Stimulated activated CD4-positive, alpha-beta T cell treated with anti-CD3 and anti-CD28 coated beads, Interleukin-12 subunit alpha, Interleukin-12 subunit beta, amount 100 ng/mL, for 4 hours (primary cell): ENCODE measurements around the gene IGIP.
"Not testable (repeated sequence)": the region's sequence is repeated elsewhere in the genome, so short reads cannot be mapped to it uniquely, and the experiment has no call there.

Experiments
- DNase-seq: peaks from one replicate; pipeline ENCODE4 v3.0.0-alpha.2; 2020

Gene IGIP

DNA sequence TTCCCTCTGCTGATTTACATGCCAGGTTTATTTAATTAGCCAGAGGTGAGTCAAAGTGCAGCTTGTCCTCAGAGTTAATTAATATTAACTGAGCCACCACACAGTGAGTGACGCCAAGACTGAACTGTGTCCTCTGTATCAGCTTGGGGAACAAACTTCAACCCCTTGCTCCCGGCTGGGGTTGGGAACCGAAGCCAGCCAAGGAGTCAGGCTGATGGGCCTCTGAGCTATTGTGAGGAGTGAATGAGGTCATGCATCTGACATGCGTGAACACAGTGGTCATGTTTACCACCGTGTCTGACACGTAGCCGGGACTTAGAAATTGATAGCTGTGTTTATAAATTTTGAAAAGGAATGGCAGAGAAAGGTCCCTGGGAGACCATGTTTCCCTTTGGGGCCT lies 17.1 kb downstream of the IGIP start:
- no peak for DNase-seq

- DNase-seq = no peak
Observed at GRCh38 chr5:140143521-140144258, 18.0 kb downstream of the IGIP start.

DNA sequence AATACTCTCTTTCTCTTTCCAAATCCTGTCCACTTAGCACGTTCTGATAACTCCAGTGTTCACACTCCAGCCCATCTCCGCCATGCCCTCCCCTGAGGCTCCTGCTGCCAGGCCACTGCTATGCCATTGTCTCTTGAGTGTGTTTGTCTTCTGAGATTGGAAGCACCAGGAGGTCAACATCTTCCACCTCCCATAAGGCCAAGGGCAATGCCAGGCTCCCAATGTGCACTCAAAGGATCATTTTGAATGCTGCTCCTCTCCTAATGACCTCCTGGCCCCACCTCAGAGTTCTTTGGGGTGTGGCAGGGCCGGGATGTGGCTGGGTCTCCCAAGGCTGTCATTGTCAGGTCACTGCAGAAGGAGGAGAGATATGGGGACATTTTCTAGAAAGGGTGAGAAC lies 19.5 kb downstream of the IGIP start:
- no peak for DNase-seq

DNA sequence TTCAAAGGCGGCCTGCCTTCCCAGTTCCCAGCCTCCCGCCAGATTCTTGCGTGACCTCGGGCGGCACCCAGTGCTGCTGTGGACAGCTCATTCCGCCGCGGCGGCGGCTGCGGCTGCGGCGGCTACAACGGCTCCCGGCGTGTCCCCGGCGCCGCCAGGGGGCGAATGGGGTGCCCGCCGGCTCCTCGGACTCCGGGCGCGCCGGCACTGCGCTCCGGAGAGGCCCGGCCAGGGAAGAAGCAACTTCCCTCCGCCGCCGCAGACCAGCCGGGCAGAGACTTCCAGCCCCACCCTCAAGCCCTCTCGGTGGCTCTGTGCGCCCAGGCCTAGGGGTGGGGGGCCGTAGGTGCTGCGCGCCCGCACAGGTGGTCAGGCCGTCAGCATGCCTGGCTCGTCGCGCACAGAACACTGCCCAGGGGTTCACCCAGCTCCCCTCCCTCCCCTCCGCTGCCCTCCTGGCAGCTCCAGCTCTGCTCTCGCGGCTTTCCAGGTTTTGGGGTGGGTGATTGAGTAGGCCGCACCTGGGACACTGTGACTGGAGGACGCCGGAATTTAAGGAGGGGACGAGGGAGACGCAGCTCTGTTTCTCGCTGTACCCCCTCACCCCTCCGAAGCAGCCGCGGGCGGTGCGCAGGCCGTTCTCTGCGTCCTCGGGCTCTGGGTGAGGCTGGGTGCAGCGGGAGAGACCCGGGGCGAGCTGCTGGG lies 20.2 kb downstream of the IGIP start:
- DNase-seq = peak; percentile 56

DNA sequence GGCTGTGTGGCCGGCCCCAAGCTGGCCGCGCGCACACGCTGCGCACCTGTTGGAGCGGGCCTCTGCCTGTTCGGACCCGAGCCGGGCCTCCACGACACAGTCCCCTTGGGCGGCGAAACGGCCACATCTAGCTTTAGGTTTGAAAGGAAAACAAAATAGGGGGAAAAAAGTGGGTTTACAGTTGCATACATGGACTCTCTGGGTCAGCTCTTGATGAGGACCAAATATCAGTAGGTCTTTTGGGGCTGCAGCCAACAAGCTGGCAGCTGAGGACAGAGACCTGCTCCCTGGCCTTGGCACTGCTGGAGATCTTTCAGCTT lies 20.7 kb downstream of the IGIP start:
- no peak for DNase-seq

GRCh38 chr5:140147460-140147859 lies 21.7 kb downstream of the IGIP start:
- DNase-seq = no peak

- no peak for DNase-seq
Observed at GRCh38 chr5:140148508-140148907, 22.8 kb downstream of the IGIP start.

GRCh38 chr5:140150201-140150600 lies 24.5 kb downstream of the IGIP start:
- no peak for DNase-seq

DNA sequence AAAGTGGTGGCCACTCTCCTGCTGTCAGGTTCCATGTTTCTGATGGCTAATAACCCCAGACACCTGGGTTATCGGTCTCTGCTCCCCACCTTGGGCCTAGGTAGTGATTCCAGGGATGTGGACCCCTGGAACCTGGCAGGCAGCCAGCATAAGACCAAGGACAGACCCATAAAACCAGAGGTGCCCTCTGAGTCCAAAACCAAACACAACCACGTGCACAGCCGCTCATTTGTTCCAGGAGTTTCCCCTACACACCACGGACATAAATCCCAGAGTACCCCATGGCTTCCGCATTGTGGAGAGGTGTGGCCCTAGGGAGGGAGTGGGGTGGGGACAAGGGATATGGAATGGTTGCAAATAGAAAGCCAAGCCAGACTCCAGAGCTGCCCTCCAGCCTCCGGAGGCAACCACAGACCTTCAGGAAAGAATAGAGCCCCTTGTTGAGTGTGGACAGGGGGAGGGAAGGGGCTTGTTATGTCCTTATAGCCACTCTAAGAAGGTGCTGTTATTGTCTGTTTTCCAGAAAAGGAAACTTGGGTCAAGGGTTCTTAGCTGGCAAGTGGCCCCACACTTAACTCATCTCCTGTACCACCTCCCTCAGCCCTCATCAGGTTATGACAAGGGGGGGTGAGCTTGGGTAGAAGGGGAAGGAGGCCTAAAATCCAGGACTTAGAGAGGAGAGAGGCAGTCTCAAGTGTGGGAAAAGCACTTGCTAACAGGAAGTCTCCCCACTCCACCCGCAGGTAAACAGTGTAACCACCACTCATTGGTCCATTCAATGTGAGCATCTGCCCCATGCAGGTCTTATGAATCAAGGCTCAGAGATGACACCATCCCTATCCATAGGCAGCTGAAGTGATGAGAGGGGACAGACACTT lies 25.6 kb downstream of the IGIP start:
- no peak for DNase-seq

- DNase-seq = no peak
Observed at GRCh38 chr5:140152022-140152999, 26.6 kb downstream of the IGIP start.

DNA sequence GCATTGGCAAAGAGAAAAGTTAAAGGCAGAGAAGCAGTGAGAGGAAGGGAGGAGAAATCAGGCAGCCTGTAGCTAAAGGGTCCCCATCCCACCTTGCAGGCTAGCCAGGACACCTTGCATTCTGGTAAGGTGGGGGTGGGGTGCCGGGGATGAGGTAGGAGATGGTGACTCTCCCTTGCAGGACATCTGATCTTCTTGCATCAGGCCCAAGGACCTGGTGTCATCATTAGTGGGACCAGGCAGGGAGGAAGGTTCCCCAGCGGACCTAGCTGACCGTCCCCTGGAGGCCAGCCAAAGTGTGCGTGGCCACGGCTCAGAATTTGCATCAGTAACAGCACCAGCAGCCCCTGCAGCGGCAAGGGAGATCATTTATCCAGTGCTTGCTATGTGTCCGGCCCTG lies 27.5 kb downstream of the IGIP start:
- DNase-seq = no peak

- DNase-seq = no peak
Observed at GRCh38 chr5:140153905-140154304, 28.2 kb downstream of the IGIP start.

GRCh38 chr5:140154710-140155381 lies 29.1 kb downstream of the IGIP start:
- DNase-seq = not testable (repeated sequence)

GRCh38 chr5:140157032-140157781 lies 31.5 kb downstream of the IGIP start:
- DNase-seq = peak; percentile 86

DNA sequence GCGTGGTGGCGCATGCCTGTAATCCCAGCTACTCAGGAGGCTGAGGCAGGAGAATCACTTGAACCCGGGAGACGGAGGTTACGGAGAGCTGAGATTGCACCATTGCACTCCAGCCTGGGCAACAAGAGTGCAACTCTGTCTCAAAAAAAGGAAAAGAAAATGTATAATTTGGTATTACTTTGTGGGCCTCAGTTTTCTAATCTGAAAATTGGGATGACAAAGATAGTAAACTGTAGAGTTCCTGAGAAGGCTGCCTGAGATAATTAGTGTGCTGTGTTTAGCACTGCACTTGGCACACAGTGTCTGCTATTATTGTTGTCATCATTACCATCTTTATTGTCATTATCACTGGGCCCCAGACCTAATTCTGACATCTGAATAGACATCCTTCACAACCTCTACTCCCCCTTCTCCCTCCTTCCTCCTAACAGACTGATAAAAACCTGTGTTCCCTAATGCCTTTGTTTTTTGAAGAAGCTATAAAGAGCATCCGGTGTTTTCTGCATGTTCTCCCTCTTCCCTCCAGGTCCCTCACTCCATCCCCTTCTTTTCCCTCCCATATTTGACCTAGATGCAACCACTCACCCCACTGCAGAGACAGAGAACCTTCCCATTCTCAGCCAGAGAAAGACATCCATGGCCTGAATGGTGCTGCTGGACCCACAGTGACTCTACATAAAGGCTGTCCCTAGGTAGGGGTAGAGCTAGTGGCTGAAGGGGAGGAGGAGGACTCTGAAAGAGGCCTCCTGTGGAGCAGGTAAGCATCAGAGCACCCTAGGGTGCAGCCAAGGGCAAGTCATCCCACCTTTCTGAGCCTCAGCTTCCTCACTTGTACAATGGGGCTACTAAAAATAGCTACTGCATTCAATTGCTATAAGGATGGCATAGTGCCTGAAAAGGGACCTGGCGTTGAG lies 33.5 kb downstream of the IGIP start:
- no peak for DNase-seq

DNA sequence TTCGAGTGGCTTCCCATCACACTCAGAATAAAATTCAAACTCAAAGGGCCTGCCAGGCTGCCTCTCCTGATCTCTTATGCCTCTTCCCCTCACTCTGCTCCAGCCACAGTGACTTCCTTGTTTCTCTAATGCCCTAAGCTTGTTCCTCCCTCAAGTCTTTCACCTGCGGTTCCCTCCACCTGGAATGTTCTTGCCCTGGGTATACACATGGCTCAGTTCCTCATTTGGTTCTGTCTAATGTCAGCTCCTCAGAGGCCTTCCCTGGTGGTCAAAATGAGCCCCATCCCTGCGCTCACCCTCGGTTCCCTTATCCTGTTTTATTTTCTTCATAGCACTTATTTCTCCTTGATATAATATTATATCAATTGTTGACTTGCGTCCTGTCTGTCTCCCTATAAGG lies 36.5 kb downstream of the IGIP start:
- no peak for DNase-seq

GRCh38 chr5:140162781-140163180 lies 37.0 kb downstream of the IGIP start:
- DNase-seq = no peak

DNA sequence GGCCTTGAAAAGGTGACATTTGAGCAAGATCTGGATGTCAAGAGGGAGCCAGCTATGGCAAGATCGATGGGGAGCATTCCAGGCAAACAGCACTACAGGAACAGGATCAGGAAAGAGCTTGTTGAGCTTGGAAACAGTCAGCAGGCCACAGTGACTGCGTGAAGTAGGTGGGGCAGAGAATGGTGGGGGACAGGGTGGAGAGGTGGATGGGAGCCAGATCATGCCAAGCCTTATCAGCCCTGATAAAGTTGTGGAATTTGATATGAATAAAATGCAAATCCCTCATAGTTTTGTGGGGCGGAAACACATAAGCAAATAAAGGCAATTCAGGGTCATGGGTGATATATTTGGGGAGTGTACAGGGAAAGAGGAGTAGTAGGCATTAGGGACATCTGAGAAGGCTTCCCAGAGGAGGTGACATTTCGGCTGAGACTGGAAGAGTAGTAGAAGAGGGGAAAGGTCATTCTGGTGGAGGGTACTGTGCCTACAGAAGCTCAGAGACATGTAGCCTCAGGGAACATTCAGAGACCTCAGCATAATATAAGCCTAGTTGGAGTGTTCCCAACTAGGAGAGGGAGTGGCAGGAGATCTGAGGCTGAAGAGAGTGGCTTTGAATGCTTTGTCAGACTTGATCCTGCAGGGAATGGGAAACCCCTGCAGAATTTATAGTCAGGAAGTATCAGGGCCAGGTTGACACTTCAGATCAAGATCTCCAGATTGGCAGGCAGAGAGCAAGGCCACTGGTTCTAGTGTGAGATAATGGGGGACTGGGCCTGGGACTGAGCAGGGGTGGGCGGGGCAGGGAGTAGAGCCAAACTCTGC lies 39.6 kb downstream of the IGIP start:
- DNase-seq = no peak

DNA sequence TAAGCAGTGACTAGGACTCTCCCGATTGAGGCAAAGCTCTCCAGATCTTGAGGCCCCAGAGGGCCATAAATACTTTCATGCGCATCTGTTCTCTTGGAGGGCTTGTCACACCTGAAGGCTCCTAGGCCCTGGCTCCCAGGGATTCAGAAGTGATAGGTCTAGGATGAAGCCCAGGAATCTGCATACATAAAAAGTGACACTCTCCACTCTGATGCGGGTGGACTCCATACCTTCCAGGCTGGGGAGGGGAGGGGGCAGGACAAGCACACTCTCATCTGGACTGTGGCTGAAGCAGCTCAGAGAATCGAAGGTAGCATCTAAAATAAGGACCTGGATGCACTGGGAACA lies 40.2 kb downstream of the IGIP start:
- DNase-seq = no peak
